GM19372 (cell line): ENCODE results near the gene RANBP3.

Experiments
- ATAC-seq: cut with Tn5 transposase; IDR thresholded peaks from one replicate; pipeline ENCODE4 v1.9.1; 2021; ENCODE audit warnings: mild to moderate bottlenecking, low read depth, moderate library complexity; ENCODE audit not compliant: unreplicated experiment

RANBP3 gene

GRCh38 chr19:5867201-5868136 is 110.5 kb downstream of the RANBP3 start:
- no peak for ATAC-seq
